Osteocyte (in vitro differentiated cells): Measurements from ENCODE around the gene IPO9. TPM values are rescaled to one million over a fixed set of nuclear protein-coding genes. Genes with fewer than 3 reads are reported as not detected.

ENCODE experiments used
- DNase-seq: peaks from one replicate; pipeline ENCODE4 v3.0.0; 2021; ENCODE audit warnings: mixed read lengths; ENCODE audit not compliant: unreplicated experiment; ENCODE audit errors: extremely low spot score
- H3K27ac Mint-ChIP-seq: one replicate; pipeline ENCODE4 v1.8.0; 2021; ENCODE audit warnings: mild to moderate bottlenecking, mixed read lengths; ENCODE audit not compliant: unreplicated experiment
- H3K27me3 Mint-ChIP-seq: one replicate; pipeline ENCODE4 v1.8.0; 2021; ENCODE audit warnings: mixed read lengths; ENCODE audit not compliant: unreplicated experiment
- H3K36me3 Mint-ChIP-seq: one replicate; pipeline ENCODE4 v1.8.0; 2021; ENCODE audit warnings: mixed read lengths; ENCODE audit not compliant: unreplicated experiment
- H3K4me1 Mint-ChIP-seq: one replicate; pipeline ENCODE4 v1.8.0; 2021; ENCODE audit warnings: mixed read lengths; ENCODE audit not compliant: unreplicated experiment
- H3K4me3 Mint-ChIP-seq: one replicate; pipeline ENCODE4 v1.8.0; 2021; ENCODE audit warnings: mild to moderate bottlenecking, moderate library complexity, mixed read lengths; ENCODE audit not compliant: unreplicated experiment
- H3K9me3 Mint-ChIP-seq: one replicate; pipeline ENCODE4 v1.8.0; 2021; ENCODE audit warnings: mixed read lengths; ENCODE audit not compliant: unreplicated experiment
- microRNA-seq: library from miRNA; unstranded; fragments of <30 nt; microRNA quantifications from one replicate; pipeline ENCODE4 v1.1.0, GENCODE V29; 2020; ENCODE audit not compliant: unreplicated experiment
- total RNA-seq: library from RNA; stranded (reverse); gene quantifications from 2 replicates; pipeline ENCODE4 v1.2.1, GENCODE V29; 2021
- TF ChIP-seq, protein P1 (sequence below): fragments of 200-600 bp; sonication (generic); IDR thresholded peaks from 2 replicates; pipeline ENCODE4 v1.5.0; 2021; ENCODE audit warnings: antibody characterized with exemption, mild to moderate bottlenecking, moderate library complexity

IPO9 gene
- total RNA-seq, 1 donor from 2014 or later: 65.0 TPM

DNA sequence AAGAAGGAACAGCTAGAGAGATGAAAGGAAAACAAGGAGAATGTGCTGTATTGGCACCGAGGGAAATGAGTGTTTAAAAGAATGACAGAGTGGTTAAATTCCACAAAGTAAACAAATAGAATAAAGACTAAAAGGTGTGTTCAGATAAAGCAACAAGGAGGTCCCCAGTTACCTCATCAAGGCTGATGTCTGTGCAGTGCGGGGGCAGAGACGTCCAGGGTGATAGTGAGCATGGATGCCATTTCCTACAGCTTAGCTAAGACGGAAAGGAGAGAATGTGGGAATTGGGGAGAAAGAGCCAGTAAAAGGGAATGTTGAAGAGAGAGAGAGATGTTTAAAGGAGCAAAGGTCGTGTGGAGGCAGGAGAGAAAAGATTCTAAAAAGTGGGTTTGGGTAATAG, 101.8 kb downstream of the IPO9 start:
- Mint-ChIP-seq H3K27ac (no peak overlapping the region), H3K36me3 (peaks cover 2% of the 10 kb centered on the region), H3K4me1 (peaks cover 27% of the 10 kb centered on the region), H3K4me3 (no peak overlapping the region), H3K9me3 (no peaks in the 10 kb centered on the region), H3K27me3 (no peaks in the 10 kb centered on the region)
- TF ChIP-seq, protein P1, sequence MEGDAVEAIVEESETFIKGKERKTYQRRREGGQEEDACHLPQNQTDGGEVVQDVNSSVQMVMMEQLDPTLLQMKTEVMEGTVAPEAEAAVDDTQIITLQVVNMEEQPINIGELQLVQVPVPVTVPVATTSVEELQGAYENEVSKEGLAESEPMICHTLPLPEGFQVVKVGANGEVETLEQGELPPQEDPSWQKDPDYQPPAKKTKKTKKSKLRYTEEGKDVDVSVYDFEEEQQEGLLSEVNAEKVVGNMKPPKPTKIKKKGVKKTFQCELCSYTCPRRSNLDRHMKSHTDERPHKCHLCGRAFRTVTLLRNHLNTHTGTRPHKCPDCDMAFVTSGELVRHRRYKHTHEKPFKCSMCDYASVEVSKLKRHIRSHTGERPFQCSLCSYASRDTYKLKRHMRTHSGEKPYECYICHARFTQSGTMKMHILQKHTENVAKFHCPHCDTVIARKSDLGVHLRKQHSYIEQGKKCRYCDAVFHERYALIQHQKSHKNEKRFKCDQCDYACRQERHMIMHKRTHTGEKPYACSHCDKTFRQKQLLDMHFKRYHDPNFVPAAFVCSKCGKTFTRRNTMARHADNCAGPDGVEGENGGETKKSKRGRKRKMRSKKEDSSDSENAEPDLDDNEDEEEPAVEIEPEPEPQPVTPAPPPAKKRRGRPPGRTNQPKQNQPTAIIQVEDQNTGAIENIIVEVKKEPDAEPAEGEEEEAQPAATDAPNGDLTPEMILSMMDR: no peak
- no peak for DNase-seq

Small RNA genes lying within 50 kb of the gene (microRNA-seq; reads per million reads assigned to microRNA genes)
- not detected for gene MIR1231
- not detected for gene MIR6739

Other genes starting within 250 kb of the IPO9 start
- 31.4 and 32.1 TPM in 2 replicates for gene SHISA4, start 59.7 kb downstream of the IPO9 start, total RNA-seq
- 15.1 and 15.9 TPM in 2 replicates for gene LMOD1, start 117.4 kb downstream of the IPO9 start, total RNA-seq
- gene TIMM17A, start 126.3 kb downstream of the IPO9 start, total RNA-seq: 48.0 and 50.8 TPM in 2 replicates
- gene RNPEP, start 153.5 kb downstream of the IPO9 start, total RNA-seq: 51.4 and 53.9 TPM in 2 replicates
- 0.26 and 0.56 TPM in 2 replicates for gene ELF3, start 181.4 kb downstream of the IPO9 start, total RNA-seq